B cell (primary cell): Measurements from ENCODE around the gene DHX57.

ENCODE experiments used
- EZH2 ChIP-seq: IDR thresholded peaks from 2 replicates; pipeline ENCODE4 v1.6.1; 2012; ENCODE audit warnings: borderline replicate concordance, low read depth, mild to moderate bottlenecking, moderate library complexity, low read length; ENCODE audit not compliant: insufficient read depth, poor library complexity, severe bottlenecking
- TF ChIP-seq, protein P1 (sequence below): fragments of 200-600 bp; IDR thresholded peaks from one replicate; pipeline ENCODE4 v1.8.0; 2022; ENCODE audit warnings: antibody characterized with exemption, mild to moderate bottlenecking

- TF ChIP-seq, protein P1, sequence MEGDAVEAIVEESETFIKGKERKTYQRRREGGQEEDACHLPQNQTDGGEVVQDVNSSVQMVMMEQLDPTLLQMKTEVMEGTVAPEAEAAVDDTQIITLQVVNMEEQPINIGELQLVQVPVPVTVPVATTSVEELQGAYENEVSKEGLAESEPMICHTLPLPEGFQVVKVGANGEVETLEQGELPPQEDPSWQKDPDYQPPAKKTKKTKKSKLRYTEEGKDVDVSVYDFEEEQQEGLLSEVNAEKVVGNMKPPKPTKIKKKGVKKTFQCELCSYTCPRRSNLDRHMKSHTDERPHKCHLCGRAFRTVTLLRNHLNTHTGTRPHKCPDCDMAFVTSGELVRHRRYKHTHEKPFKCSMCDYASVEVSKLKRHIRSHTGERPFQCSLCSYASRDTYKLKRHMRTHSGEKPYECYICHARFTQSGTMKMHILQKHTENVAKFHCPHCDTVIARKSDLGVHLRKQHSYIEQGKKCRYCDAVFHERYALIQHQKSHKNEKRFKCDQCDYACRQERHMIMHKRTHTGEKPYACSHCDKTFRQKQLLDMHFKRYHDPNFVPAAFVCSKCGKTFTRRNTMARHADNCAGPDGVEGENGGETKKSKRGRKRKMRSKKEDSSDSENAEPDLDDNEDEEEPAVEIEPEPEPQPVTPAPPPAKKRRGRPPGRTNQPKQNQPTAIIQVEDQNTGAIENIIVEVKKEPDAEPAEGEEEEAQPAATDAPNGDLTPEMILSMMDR = no peak
- TF ChIP-seq EZH2 = no peak
These were observed 22.5 kb upstream of the DHX57 start for GRCh38 chr2:38898256-38898655.
